Measurements from ENCODE around the gene INO80C.
"Not testable (repeated sequence)": the region's sequence is repeated elsewhere in the genome, so short reads cannot be mapped to it uniquely, and the experiment has no call there.

The INO80C gene

GRCh38 chr18:35487525-35487924, 10.2 kb downstream of the INO80C start:
- not testable (repeated sequence) for DNase-seq (ENCODE audit: low read depth)

DNA sequence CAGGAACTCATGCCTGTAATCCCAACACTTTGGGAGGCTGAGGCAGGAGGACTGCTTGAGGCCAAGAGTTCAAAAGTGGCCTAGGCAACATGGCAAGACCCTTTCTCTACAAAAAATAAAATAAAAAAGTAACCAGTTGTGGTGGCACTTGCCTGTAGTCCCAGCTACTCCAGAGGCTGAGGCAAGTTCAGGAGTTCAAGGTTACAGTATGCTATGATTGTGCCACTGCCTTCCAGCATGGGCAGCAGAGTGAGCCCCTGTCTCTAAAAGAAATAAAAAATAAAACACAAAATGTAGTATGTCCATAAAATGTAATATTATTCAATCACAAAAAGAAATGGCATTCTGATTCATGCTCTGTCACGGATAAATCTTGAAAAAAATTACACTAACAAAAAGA, 11.9 kb downstream of the INO80C start:
- no peak for DNase-seq (ENCODE audit: low read depth)

- no peak for DNase-seq (ENCODE audit: low read depth)
Observed at GRCh38 chr18:35484034-35484433, 13.7 kb downstream of the INO80C start.

DNA sequence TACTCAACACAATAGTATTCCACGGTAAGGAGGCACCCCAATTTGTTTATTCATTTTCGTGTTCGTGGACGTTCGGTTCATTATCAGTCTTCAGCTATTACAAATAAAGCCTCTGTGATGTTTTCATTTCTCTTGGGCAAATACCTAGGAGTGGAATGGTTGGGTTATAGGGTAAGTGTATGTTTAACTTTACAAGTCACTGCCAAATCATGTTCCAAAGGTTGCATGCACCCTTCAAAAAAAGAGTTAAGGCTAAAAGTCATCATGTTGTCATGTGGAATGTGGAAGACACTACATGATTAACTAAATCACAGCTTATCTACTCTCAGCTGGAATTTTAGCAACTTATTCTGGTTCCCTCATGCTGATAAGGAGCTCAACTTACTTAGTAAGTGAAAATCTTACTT, 15.8 kb downstream of the INO80C start:
- no peak for DNase-seq (ENCODE audit: low read depth)

- DNase-seq (ENCODE audit: low read depth) = no peak
Observed at GRCh38 chr18:35479911-35480586, 17.7 kb downstream of the INO80C start.

- peak; percentile 37 for DNase-seq (ENCODE audit: low read depth)
Observed at GRCh38 chr18:35478520-35479435, 19.0 kb downstream of the INO80C start.

GRCh38 chr18:35477974-35478373, 19.8 kb downstream of the INO80C start:
- DNase-seq (ENCODE audit: low read depth) = no peak

- DNase-seq (ENCODE audit: low read depth) = no peak
Observed at GRCh38 chr18:35477497-35477896, 20.3 kb downstream of the INO80C start.

GRCh38 chr18:35474884-35475283, 22.9 kb downstream of the INO80C start:
- no peak for DNase-seq (ENCODE audit: low read depth)

GRCh38 chr18:35473562-35473961, 24.2 kb downstream of the INO80C start:
- DNase-seq (ENCODE audit: low read depth) = no peak

DNA sequence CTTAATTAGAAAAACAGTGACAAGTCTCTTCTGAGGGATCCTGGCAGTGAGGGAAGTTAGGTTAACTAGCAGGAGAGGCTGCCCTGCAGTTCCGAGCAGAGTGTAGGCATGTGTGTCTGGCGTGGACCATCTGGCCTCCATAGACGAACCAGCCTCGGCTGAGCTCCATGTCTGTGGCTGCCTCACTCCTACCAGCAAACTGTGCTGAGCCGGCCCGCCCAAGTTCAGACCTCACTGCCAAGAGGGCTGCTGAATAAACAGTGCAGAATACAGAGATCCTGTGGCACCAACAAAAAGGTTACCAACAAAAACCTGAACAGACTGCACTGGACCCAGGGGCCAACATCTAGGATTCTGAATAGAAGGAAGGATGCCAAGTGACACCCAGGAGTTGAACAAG, 27.3 kb downstream of the INO80C start:
- DNase-seq (ENCODE audit: low read depth) = no peak

GRCh38 chr18:35469725-35470124, 28.0 kb downstream of the INO80C start:
- DNase-seq (ENCODE audit: low read depth) = no peak

GRCh38 chr18:35468711-35469110, 29.0 kb downstream of the INO80C start:
- no peak for DNase-seq (ENCODE audit: low read depth)

DNA sequence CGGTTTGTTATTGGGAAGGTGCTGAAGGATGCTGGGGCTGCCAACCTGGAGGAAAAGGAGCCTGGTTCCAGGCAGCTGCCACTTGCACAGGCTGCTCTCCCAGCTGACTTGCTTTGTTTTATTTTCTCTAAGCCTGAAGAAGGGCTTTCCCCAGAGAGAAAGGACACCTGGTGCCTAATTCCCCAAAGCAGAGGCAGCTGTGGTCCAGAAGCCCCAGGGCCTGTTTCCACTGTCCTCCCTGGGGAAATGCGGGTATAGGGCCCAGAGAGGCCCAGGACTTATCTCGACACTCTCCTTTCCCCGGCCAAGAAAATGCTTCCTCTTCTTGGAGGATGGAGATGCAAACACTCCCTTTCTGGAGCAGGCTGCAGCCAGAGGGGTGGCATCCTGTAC, 30.1 kb downstream of the INO80C start:
- no peak for DNase-seq (ENCODE audit: low read depth)

GRCh38 chr18:35466815-35467623, 30.7 kb downstream of the INO80C start:
- no peak for DNase-seq (ENCODE audit: low read depth)

DNA sequence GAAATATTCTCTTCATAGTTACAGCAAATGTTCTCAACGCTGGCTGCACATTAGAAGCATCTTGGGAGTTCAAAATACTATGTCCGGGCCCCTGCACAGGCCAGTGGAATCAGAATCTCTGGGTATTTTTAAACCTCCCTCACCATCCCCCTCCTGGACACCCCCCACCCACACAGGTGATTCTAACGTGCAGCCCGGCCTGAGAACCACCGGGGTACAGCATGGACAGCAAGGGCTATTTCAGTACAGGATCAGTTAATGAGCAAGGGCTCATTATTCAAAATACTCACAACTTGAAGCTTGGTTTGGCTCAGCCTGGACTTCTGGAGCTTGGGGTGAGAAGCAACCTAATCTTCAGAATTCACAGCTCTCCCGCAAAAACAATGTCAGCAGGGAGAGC, 31.4 kb downstream of the INO80C start:
- DNase-seq (ENCODE audit: low read depth) = no peak

GRCh38 chr18:35465329-35465728, 32.4 kb downstream of the INO80C start:
- DNase-seq (ENCODE audit: low read depth) = no peak

- no peak for DNase-seq (ENCODE audit: low read depth)
Observed at GRCh38 chr18:35464831-35465279, 32.9 kb downstream of the INO80C start.

DNA sequence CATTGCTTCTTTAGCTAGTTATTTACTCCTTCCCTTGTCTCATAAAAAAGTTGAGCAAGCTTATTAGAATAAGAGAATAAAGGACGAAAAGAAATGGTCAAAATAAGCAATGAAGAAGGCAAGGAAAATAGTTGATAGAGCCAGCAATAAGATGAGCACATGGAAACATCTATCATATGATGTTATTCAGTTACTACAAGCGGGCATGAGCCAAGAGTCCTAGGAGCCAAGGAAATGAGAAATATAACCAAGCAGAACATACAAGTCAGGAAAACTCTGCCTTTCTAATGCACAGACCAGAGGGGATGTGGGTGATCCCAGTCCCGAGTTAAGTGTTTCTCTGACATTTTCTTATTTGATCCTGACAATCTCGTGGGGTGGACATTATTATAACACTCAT, 33.9 kb downstream of the INO80C start:
- DNase-seq (ENCODE audit: low read depth) = no peak

GRCh38 chr18:35463050-35463449, 34.7 kb downstream of the INO80C start:
- no peak for DNase-seq (ENCODE audit: low read depth)

GRCh38 chr18:35460736-35461161, 37.0 kb downstream of the INO80C start:
- no peak for DNase-seq (ENCODE audit: low read depth)

GRCh38 chr18:35459997-35460396, 37.8 kb downstream of the INO80C start:
- no peak for DNase-seq (ENCODE audit: low read depth)

All from activated T-cell treated with anti-CD3 and anti-CD28 coated beads for 48 hours (primary cell).